Hepatocyte (in vitro differentiated cells): ENCODE data around the gene AVEN.

Experiments used
- EZH2phosphoT487 ChIP-seq: fragments of 200-600 bp; sonication (generic); IDR thresholded peaks from one replicate; pipeline ENCODE4 v1.6.1; 2018; ENCODE audit warnings: antibody characterized with exemption, mild to moderate bottlenecking, low read depth, moderate library complexity; ENCODE audit not compliant: unreplicated experiment, severe bottlenecking
- TF ChIP-seq, protein P1 (sequence below): fragments of 200-600 bp; sonication (generic); IDR thresholded peaks from 2 replicates; pipeline ENCODE4 v1.5.1; 2016; ENCODE audit warnings: antibody characterized with exemption, mild to moderate bottlenecking; ENCODE audit not compliant: poor library complexity

DNA sequence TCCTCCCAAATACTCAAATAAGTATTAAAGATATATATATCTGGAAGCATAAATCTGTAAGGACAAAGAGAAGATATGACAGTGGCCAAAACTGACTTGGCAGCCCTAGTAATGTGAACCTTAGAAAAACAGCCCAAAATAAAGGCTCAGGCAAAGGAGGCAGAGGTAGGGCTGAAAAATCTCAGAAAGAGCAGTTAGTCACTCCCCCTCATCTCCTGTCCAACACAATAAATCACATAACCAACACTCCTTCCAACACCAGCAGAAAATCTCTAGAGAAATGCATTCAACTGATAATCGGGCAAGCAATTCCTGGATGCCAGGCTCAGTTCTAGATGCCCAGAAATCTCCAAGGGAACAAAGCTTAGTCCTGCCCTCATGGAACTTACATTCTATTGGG, 92.9 kb downstream of the AVEN start:
- TF ChIP-seq, protein P1, sequence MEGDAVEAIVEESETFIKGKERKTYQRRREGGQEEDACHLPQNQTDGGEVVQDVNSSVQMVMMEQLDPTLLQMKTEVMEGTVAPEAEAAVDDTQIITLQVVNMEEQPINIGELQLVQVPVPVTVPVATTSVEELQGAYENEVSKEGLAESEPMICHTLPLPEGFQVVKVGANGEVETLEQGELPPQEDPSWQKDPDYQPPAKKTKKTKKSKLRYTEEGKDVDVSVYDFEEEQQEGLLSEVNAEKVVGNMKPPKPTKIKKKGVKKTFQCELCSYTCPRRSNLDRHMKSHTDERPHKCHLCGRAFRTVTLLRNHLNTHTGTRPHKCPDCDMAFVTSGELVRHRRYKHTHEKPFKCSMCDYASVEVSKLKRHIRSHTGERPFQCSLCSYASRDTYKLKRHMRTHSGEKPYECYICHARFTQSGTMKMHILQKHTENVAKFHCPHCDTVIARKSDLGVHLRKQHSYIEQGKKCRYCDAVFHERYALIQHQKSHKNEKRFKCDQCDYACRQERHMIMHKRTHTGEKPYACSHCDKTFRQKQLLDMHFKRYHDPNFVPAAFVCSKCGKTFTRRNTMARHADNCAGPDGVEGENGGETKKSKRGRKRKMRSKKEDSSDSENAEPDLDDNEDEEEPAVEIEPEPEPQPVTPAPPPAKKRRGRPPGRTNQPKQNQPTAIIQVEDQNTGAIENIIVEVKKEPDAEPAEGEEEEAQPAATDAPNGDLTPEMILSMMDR: no peak
- TF ChIP-seq EZH2phosphoT487: no peak
